HUDEP-2 (cell line): Measurements from ENCODE around the gene CD80.

Source experiments
- DNase-seq, 76 experiments: peaks; one replicate each; lab custom pipeline; 2025; ENCODE audit not compliant: unreplicated experiment in 76 of 76; lab: John Stamatoyannopoulos, UW

CD80 gene

DNA sequence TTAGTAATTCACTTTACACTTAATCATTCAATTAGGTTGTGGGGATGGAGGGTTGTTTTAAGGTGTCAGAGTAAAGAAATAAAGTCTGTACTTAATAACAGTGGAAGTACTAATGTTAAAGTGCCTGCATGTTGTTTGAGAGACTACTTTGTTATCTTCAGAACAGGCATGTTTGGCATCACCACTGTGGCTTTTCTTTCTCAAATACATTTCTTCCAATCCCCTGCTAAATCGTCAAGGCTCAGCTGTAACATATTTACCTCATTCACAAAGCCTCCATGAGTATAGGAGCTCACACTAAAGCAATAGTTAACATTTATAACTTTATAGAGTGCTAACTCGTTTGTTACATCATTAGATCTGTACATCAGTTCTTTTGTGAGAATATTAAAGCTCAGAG, 58.5 kb downstream of the CD80 start:
- no peak for DNase-seq

DNA sequence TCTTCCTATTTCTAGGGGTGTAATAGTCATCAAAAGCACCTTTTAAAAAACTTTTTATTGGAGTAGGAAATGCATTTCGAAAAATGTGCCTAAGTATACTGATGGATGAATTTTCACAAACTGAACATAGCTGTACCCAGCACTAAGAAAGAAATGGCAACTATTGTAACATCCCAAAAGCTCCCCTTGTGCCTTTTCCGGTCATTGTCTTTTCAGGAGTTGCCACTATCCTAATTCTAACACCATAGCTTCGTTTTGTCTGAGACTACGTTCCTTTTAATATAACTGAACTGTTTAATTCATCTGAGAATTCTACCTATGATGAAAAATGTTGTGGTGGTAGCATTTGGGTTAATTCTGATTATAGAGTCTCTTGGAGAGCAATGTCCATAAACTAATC, 59.1 kb downstream of the CD80 start:
- DNase-seq = no peak

DNA sequence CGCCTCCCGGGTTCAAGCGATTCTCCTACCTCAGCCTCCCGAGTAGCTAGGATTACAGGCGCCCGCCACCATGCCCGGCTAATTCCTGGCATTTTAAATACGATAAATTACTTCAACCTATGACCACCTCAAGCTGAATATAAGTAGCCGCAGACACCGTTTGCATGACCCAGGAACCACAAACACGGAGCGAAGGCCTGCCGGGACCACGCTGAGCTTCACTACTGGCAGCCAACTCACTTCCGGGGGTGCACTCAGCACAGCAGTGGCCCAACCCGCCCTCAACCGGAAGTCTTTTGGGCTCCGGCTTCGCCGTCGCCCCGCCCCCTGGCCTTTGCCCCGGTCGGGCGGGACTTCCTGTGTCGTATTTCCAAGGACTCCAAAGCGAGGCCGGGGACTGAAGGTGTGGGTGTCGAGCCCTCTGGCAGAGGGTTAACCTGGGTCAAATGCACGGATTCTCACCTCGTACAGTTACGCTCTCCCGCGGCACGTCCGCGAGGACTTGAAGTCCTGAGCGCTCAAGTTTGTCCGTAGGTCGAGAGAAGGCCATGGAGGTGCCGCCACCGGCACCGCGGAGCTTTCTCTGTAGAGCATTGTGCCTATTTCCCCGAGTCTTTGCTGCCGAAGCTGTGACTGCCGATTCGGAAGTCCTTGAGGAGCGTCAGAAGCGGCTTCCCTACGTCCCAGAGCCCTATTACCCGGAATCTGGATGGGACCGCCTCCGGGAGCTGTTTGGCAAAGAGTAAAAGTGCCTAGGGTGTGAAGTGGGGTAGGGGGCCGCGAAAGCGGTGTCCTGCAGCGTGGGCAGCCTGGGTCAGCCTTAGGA, 61.0 kb downstream of the CD80 start, which contains the start of gene TIMMDC1:
TIMMDC1 (plus strand) TSS at position 362 of the 826 bp plus-strand sequence; CDS start at position 549, 187 bp downstream.
- peak; percentile 54 to 97 (median 93) for DNase-seq

DNA sequence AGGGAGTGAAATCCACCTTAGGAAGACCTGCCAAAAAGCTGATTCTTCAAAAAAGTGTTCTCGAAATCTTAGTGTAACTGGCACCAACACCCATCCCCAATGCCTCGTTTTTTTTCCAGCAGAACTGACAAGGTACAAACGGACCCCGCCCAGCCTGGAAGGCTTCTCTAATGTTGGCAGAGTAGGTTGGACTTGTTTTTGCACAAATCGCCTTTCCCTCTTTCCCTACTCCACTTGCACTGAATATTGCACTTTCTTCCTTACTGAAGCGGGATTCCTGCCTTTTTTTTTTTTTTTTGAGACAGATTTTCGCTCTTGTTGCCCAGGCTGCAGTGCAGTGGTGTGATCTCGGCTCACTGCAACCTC, 61.6 kb downstream of the CD80 start:
- DNase-seq = peak in 16 of 76 experiments; percentile 0 to 51 (median 14)

DNA sequence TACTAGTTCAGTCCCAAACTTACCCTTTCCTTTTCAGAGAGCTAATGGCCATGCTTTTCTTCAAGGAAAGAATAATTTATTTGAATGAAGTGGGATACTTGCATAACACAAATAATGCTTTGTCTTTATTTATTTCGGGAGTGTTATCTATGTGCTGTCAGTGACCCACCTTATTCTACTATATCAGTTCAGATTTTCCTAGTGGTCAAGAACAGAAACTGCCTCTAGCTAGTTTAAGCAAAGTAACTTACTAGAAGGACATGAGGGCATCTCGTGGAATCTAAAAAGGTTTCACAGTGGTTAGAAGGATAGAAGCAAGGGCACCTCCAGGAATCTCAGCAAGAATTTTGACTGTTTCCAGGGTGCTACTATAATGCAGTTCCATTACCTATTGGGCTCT, 64.8 kb downstream of the CD80 start:
- no peak for DNase-seq

DNA sequence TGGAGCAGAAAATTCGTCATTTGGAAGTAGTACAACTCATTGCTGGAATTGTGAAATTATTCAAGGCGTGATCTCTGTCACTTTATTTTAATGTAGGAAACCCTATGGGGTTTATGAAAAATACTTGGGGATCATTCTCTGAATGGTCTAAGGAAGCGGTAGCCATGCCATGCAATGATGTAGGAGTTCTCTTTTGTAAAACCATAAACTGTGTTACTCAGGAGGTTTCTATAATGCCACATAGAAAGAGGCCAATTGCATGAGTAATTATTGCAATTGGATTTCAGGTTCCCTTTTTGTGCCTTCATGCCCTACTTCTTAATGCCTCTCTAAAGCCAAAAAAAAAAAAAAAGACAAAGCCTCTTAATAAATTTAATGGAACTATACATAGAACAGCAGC, 66.6 kb downstream of the CD80 start:
- DNase-seq = no peak

DNA sequence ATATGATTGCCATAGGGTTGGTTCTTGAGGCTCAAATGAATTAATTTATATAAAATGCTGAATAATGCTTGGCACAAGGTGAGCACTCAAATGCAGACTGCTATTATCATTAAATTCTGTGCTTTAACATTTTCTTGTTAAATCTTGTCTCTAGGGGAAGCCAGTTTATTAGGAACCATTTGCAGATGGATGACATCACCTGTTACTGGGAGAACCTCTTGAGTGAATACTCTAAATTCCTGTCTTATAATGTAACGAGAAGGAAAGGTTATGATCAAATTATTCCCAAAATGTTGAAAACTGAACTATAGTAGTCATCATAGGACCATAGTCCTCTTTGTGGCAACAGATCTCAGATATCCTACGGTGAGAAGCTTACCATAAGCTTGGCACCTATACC, 67.3 kb downstream of the CD80 start:
- DNase-seq = no peak

DNA sequence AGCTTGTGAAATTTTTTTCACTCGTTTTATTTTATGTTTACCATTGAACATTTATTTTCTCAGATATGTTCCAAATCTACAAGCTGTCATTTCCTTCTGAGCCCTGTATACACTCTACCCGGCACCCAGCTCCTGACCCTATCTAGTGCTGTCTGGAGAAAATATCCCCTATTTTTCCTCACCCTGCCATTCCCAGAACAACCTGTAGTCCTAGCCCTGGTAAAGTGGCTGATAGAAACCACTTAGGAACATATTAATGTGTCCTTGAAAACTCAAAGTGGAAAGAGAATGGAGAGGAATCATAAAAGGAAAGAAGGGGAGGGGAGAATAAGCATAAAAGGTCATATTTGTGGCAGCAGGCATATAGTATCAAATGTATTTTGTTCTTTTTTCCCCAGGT, 69.3 kb downstream of the CD80 start:
- no peak for DNase-seq

DNA sequence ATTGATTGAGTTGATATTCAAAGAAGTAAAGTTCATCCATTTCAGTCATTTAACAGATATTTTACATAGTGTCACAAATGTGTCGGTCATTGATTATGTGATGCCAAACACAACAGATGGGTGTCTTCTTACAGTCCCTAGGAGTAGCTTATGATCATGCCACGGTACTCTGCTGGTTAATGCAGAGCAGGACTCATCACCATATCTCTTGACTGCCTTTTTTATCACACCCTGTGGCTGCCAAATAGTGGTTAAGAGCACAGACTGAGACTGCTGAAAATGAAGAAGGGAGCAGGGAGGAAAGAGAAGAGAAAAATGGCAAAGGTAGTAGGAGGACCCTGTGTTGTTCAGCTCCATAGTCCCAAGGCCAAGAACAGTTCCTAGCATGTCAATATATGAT, 73.9 kb downstream of the CD80 start:
- DNase-seq = no peak

DNA sequence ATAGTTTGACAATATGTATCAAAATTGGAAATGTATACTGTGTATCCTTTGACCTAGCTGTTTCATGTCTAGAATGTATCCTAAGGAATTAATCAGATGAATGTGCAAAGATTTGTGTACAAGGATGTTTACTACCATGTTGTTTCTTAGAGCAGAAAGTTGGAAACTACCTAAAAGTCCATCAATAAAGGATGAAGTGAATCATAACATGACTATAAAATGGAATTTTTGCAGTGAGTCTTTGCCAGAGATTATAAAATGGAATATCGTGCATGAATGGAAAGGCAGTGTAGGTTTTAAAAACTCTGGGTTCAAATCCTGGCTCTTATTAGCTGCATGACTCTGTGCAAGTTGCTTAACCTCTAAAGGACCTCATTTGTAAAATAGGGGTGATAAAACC, 76.3 kb downstream of the CD80 start:
- DNase-seq = no peak

DNA sequence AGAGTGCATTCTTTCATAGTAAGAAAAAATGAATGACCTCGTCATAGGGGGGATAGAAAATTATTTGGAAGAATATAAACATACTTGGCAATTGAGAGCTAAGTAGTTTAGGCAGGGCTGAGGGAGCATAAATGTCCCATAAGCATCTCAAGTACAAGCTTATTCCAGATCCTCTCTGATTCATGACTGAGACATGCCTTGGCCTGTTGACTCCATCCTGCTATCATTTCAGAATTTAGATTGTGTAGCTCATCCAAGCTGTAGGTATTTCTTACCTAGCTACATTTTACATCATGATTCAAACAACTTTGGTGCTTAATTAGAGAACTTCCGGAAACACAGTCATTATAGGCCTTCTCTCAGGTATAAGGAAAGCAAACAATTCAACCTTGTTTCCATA, 78.3 kb downstream of the CD80 start:
- no peak for DNase-seq
